IPS-18a (cell line): ENCODE measurements around the gene RPA1.

Source experiments
- H3K27ac ChIP-seq: one replicate; pipeline ENCODE4 v1.5.1; 2013; ENCODE audit warnings: low read length
- H3K27me3 ChIP-seq: one replicate; pipeline ENCODE4 v1.6.1; 2013; ENCODE audit warnings: mild to moderate bottlenecking, low read length; ENCODE audit not compliant: control insufficient read depth, insufficient read depth
- H3K36me3 ChIP-seq: one replicate; pipeline ENCODE4 v1.6.1; 2013; ENCODE audit warnings: low read depth, low read length; ENCODE audit not compliant: control insufficient read depth
- H3K4me1 ChIP-seq: one replicate; pipeline ENCODE4 v1.6.1; 2013; ENCODE audit warnings: low read depth, low read length; ENCODE audit not compliant: control insufficient read depth
- H3K4me3 ChIP-seq: one replicate; pipeline ENCODE4 v1.5.1; 2013; ENCODE audit warnings: low read length
- H3K9ac ChIP-seq: one replicate; pipeline ENCODE4 v1.6.1; 2013; ENCODE audit warnings: mild to moderate bottlenecking, low read length, moderate library complexity
- H3K9me3 ChIP-seq: one replicate; pipeline ENCODE4 v1.6.1; 2013; ENCODE audit warnings: low read depth, low read length; ENCODE audit not compliant: control insufficient read depth

The RPA1 gene

DNA sequence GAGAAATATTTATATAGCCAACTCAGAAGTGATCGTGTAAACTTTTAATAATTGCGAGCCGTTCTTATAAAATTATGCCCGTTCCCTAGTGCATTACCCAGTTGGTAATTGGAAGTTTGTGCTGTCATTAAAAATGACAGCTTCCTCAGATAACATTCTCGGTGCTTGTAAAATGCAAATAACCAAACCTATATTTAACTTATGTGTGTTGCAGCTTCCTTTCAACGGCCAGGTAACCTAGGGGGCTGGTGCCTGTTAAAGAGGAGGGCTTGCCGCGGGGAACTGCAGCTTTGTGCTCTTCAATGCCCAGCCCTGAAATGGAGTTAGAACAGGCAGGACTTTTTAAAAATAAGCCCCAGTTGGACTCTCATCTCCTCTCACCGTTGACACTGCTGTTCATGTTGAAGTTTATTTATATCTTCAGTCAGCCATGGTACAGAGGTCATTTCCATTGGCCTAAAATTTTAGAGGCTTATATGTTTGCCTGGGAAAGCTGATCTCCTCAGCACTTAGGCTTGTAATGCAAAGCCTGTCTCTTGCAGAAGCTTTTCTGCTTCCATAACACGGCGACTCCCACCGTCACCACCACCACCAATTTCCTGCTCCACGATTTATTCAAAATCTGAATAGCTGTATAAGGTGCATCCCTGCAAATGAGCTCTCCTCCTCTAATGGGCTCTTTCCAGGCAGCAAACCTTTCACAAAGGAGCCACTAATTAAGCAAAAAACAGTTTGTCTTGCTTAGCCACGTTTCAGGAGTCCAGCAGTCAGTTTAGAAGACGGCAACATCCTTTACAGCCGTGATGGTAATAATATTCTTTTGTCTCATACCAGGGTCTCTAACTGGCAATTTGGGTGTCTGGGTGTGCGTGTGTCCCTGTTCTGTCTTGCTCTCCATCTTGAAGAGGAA, 74.7 kb downstream of the RPA1 start:
- Histone ChIP-seq H3K27me3 (peaks cover 66% of the 10 kb centered on the region), H3K4me3 (no peak overlapping the region), H3K27ac (no peak overlapping the region), H3K4me1 (peaks cover 3% of the 10 kb centered on the region), H3K9me3 (no peaks in the 10 kb centered on the region), H3K9ac (no peak overlapping the region), H3K36me3 (no peaks in the 10 kb centered on the region)

- H3K27ac ChIP-seq = no peak overlapping the region
- H3K9me3 ChIP-seq = no peaks in the 10 kb centered on the region
- peaks cover 74% of the 10 kb centered on the region for H3K27me3 ChIP-seq
- no peaks in the 10 kb centered on the region for H3K36me3 ChIP-seq
- H3K4me3 ChIP-seq = no peak overlapping the region
- no peak overlapping the region for H3K9ac ChIP-seq
- H3K4me1 ChIP-seq = peaks cover 3% of the 10 kb centered on the region
Observed at GRCh38 chr17:1905190-1905913, 75.5 kb downstream of the RPA1 start.

DNA sequence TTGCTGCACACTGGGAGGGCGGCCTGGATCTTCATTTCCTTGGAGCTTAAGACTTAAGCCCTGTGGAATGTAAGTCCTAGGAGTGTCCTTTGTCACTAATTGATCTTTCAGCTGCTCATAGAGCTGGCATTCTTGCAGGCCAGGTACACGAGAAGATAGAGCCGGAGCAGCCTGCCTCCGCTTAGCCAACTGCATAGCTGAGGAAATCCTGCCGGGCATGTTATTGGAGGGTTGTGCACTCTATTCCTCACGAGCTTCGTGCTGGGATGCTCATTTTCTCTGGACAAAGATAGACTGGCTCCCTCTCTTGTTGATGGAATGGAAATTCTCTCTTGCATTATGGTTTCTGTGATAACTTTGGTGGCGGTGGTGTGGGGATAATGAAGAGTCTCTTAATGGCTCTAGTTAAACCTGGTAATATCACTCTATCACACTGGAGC, 76.9 kb downstream of the RPA1 start:
- Histone ChIP-seq H3K4me1 (peaks cover 3% of the 10 kb centered on the region), H3K27me3 (peaks cover 87% of the 10 kb centered on the region), H3K4me3 (no peak overlapping the region), H3K9ac (no peak overlapping the region), H3K9me3 (no peaks in the 10 kb centered on the region), H3K27ac (no peak overlapping the region), H3K36me3 (no peaks in the 10 kb centered on the region)

GRCh38 chr17:1907216-1907631, 77.4 kb downstream of the RPA1 start:
- H3K4me1 ChIP-seq = peaks cover 3% of the 10 kb centered on the region
- no peak overlapping the region for H3K27ac ChIP-seq
- H3K9me3 ChIP-seq = no peaks in the 10 kb centered on the region
- H3K27me3 ChIP-seq = peaks cover 92% of the 10 kb centered on the region
- no peak overlapping the region for H3K4me3 ChIP-seq
- H3K36me3 ChIP-seq = no peaks in the 10 kb centered on the region
- H3K9ac ChIP-seq = no peak overlapping the region

- no peaks in the 10 kb centered on the region for H3K9me3 ChIP-seq
- H3K9ac ChIP-seq = no peak overlapping the region
- no peak overlapping the region for H3K27ac ChIP-seq
- H3K27me3 ChIP-seq = peaks cover 100% of the 10 kb centered on the region
- peaks cover 3% of the 10 kb centered on the region for H3K4me1 ChIP-seq
- H3K4me3 ChIP-seq = peak overlapping the region; percentile 51
- no peaks in the 10 kb centered on the region for H3K36me3 ChIP-seq
Observed at GRCh38 chr17:1907909-1908698, 78.3 kb downstream of the RPA1 start.

GRCh38 chr17:1908699-1909309, 79.0 kb downstream of the RPA1 start:
- peaks cover 100% of the 10 kb centered on the region for H3K27me3 ChIP-seq
- H3K4me3 ChIP-seq = peak overlapping the region; percentile 51

DNA sequence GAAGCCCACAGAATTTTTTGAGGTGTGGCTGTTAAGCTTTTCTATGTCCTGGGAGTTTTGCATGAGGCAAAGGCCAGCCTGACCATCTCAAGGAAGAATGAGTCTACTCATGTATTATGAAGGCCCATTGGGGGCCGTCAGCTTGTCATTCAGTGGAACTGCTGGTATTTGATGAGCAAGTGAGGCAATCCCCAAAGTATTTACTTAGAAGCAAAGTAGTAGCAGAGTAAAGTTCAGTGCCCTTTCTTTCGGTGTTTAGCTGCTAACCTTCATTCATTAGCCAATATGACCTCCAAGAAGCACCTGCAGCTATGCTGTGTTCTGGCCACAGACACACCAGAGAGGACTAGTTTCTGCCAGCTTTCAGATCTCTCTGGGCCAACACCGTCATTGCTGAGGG, 80.2 kb downstream of the RPA1 start:
- H3K9ac ChIP-seq = no peak overlapping the region
- H3K36me3 ChIP-seq = no peaks in the 10 kb centered on the region
- no peak overlapping the region for H3K27ac ChIP-seq
- H3K27me3 ChIP-seq = peaks cover 91% of the 10 kb centered on the region
- H3K4me3 ChIP-seq = no peak overlapping the region
- no peaks in the 10 kb centered on the region for H3K9me3 ChIP-seq
- H3K4me1 ChIP-seq = peaks cover 7% of the 10 kb centered on the region

More at GRCh38 chr17:1908699-1909309, 79.0 kb downstream of the RPA1 start:
- no peaks in the 10 kb centered on the region for H3K36me3 ChIP-seq
- no peak overlapping the region for H3K27ac ChIP-seq
- H3K9me3 ChIP-seq = no peaks in the 10 kb centered on the region
- no peak overlapping the region for H3K9ac ChIP-seq
- H3K4me1 ChIP-seq = peaks cover 3% of the 10 kb centered on the region

GRCh38 chr17:1912146-1912545, 82.3 kb downstream of the RPA1 start:
- H3K27ac ChIP-seq = no peak overlapping the region
- H3K4me3 ChIP-seq = no peak overlapping the region
- no peak overlapping the region for H3K9ac ChIP-seq
- H3K36me3 ChIP-seq = no peaks in the 10 kb centered on the region
- H3K4me1 ChIP-seq = peaks cover 7% of the 10 kb centered on the region
- H3K27me3 ChIP-seq = peaks cover 82% of the 10 kb centered on the region
- no peaks in the 10 kb centered on the region for H3K9me3 ChIP-seq

DNA sequence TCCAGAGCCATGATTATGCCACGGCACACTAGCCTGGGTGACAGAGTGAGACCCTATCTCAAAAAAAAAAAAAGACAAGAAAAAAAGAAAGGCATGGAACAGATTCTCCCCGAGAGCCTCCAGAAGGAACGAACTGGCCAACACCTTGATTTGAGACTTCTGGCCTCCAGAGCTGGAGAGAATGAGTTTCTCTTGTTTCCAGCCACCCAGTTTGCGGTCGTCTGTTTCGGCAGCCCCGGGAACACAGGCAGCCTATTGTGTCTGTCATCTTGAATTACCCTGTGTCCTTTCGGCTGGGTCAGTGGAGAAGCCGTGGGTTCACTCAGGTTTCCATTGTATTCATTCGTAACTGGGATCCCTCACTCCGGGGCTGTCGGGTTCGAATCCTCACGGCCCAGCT, 83.9 kb downstream of the RPA1 start:
- Histone ChIP-seq H3K36me3 (no peaks in the 10 kb centered on the region), H3K9ac (no peak overlapping the region), H3K4me1 (peaks cover 7% of the 10 kb centered on the region), H3K9me3 (no peaks in the 10 kb centered on the region), H3K27ac (no peak overlapping the region), H3K27me3 (peaks cover 66% of the 10 kb centered on the region), H3K4me3 (no peak overlapping the region)

DNA sequence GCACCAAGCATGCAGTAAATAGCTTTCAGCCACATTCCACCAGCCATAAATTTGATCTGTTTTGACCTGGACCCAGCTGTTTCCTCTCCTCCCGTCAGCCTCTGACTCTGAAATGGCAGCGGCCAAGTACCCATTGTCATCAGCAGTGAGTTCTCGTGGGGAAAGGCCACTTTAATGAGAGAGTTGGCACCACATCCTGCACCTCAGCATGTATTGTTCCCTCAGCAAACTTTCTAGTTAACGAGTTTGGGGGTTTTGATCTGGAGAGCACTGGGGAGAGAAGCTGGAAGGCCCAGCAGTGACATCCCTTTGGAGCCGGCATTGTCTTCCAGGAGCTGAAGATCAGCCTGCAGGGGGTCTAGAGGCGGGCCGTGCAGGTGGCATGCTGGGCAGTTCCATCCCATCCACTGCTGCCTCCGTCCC, 84.9 kb downstream of the RPA1 start:
- Histone ChIP-seq H3K4me1 (peaks cover 4% of the 10 kb centered on the region), H3K9ac (no peak overlapping the region), H3K27ac (no peak overlapping the region), H3K4me3 (no peak overlapping the region), H3K27me3 (peaks cover 56% of the 10 kb centered on the region), H3K36me3 (no peaks in the 10 kb centered on the region), H3K9me3 (no peaks in the 10 kb centered on the region)

DNA sequence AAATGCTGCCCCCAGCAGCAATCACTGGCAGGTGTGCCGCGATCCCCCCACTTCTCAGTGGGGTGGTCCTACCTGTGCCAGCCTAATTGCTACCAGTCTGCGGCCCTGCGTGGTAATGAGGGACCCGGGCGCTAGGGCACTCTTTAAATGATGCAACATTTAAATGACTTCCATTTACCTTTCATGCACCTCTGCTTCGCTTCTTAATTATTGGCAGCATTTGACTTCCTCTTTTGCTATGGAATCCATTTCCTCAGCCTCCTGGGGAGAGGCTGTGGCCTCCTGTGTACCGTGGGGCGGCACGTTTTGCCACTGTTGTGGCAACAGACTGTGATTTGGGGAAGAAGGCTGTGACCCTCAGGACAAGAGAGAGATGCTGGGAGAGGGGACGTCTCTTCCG, 86.1 kb downstream of the RPA1 start:
- Histone ChIP-seq H3K27me3 (peaks cover 45% of the 10 kb centered on the region), H3K9ac (no peak overlapping the region), H3K4me3 (no peak overlapping the region), H3K9me3 (no peaks in the 10 kb centered on the region), H3K4me1 (peaks cover 4% of the 10 kb centered on the region), H3K36me3 (no peaks in the 10 kb centered on the region), H3K27ac (no peak overlapping the region)
